ENCODE results near the gene TMEM223.

DNA sequence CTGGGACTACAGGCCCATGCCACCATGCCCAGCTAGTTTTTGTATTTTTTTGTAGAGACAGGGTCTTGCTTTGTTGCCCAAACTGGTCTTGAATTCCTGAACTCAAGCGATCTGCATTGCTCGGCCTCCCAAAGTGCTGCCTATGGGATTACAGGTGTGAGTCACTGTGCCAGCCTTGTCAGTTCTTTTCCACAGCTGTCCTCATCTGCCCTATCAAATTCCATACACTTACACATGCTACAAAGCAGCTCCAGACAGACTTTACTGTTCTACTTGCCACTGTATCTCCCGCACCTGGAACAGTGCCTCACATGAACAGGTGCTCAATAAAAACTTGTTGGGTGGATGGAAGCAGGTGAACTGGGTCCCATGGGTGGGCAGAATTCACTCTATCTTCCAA lies 31.9 kb upstream of the TMEM223 start:
- TF ChIP-seq POLR2A (IDR thresholded peaks at IDR 0.05) = no peak
- TF ChIP-seq, protein P1, sequence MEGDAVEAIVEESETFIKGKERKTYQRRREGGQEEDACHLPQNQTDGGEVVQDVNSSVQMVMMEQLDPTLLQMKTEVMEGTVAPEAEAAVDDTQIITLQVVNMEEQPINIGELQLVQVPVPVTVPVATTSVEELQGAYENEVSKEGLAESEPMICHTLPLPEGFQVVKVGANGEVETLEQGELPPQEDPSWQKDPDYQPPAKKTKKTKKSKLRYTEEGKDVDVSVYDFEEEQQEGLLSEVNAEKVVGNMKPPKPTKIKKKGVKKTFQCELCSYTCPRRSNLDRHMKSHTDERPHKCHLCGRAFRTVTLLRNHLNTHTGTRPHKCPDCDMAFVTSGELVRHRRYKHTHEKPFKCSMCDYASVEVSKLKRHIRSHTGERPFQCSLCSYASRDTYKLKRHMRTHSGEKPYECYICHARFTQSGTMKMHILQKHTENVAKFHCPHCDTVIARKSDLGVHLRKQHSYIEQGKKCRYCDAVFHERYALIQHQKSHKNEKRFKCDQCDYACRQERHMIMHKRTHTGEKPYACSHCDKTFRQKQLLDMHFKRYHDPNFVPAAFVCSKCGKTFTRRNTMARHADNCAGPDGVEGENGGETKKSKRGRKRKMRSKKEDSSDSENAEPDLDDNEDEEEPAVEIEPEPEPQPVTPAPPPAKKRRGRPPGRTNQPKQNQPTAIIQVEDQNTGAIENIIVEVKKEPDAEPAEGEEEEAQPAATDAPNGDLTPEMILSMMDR (IDR thresholded peaks at IDR 0.05) = no peak

Data from adrenal gland (tissue), 5 donors.